Stomach (tissue), 9 donors: ENCODE measurements around the gene LOXL3. TPM values are rescaled to one million over a fixed set of nuclear protein-coding genes. Genes with fewer than 3 reads are reported as not detected.

Source experiments
- DNase-seq, 2 donors: peaks; one replicate each; pipeline versions ENCODE4 v3.0.0 to v3.0.0-alpha.2; 2013 to 2019
- H3K27ac ChIP-seq, 5 donors: fragments of 200-600 bp in 4 of 5; sonication (generic) in 4 of 5; one replicate each; pipeline ENCODE4 v1.5.1; 2013 to 2019; ENCODE audit warnings: mild to moderate bottlenecking in 1 of 5, moderate library complexity in 1 of 5
- H3K27me3 ChIP-seq, 3 donors: fragments of 200-600 bp; sonication (generic); one replicate each; pipeline ENCODE4 v1.5.1; 2017 to 2019; ENCODE audit warnings: mixed run types in 1 of 3
- H3K36me3 ChIP-seq, 4 donors: fragments of 200-600 bp; sonication (generic); 1 replicate in 3 of 4; 2 replicates in 1 of 4; pipeline ENCODE4 v1.5.1; 2016 to 2019
- H3K4me1 ChIP-seq, 4 donors: fragments of 200-600 bp; sonication (generic); one replicate each; pipeline ENCODE4 v1.5.1; 2016 to 2019
- H3K4me3 ChIP-seq, 4 donors: fragments of 200-600 bp; sonication (generic) in 3 of 4; one replicate each; pipeline ENCODE4 v1.5.1; 2016 to 2019; ENCODE audit warnings: mild to moderate bottlenecking in 1 of 4
- H3K9me3 ChIP-seq, 4 donors: fragments of 200-600 bp; sonication (generic); one replicate each; pipeline ENCODE4 v1.5.1; 2016 to 2019
- EP300 ChIP-seq: sonication (generic); formaldehyde crosslinking; IDR thresholded peaks from one replicate; pipeline ENCODE4 v1.6.1; 2017; ENCODE audit warnings: antibody characterized with exemption
- POLR2A ChIP-seq, 4 donors: fragments of 450-650 bp; IDR thresholded peaks; one replicate each; pipeline ENCODE4 v1.6.1; 2016; ENCODE audit warnings: antibody characterized with exemption in 4 of 4, control low read depth in 2 of 4, mild to moderate bottlenecking in 1 of 4, moderate library complexity in 1 of 4
- POLR2AphosphoS5 ChIP-seq, 3 donors: sonication (generic); formaldehyde crosslinking; IDR thresholded peaks; one replicate each; pipeline ENCODE4 v1.6.1; 2016; ENCODE audit warnings: antibody characterized with exemption in 3 of 3
- WGBS, 5 donors: extraction: QIAGEN DNeasy Blood & Tissue Kit in 3 of 5; methylation state at CpG; one replicate each; pipeline versions ENCODE4 v1.1.5 to v1.1.7; 2013 to 2018; 5-methylcytosine and 5-hydroxymethylcytosine counted together
- intact Hi-C: fragments of 100-400 bp; cut with DNase I; formaldehyde crosslinking; loops from one replicate; pipeline ENCODE4 v1.15.1; 2023; ENCODE audit warnings: low total_unique reads
- polyA plus RNA-seq, 3 donors: library from polyadenylated mRNA; stranded (reverse); fragments of 200-250 nt; gene quantifications; one replicate each; pipeline ENCODE4 v1.2.3, GENCODE V29; 2013
- total RNA-seq, 5 donors: library from RNA; depleted of rRNA; stranded (reverse); fragments of >200 nt; gene quantifications; one replicate each; pipeline versions ENCODE4 v1.1.0 to v1.2.3, GENCODE V29; 2014 to 2016
- TF ChIP-seq, protein P1 (sequence below), 7 experiments: fragments of 450-650 bp in 4 of 7; fragments of 200-600 bp in 3 of 7; sonication (generic) in 3 of 7; IDR thresholded peaks; one replicate each; pipeline ENCODE4 v1.5.1; 2016 to 2019; ENCODE audit warnings: antibody characterized with exemption in 7 of 7, control low read depth in 2 of 7, mild to moderate bottlenecking in 1 of 7
- donor health status: healthy with polysubstance abuse.
- donor health status: Bipolar disorder and iron deficiency.
- donor health status: healthy.

Gene LOXL3
- total and polyA plus RNA-seq, 8 donors, result 0.76 to 49.0 (median 1.4) TPM

DNA sequence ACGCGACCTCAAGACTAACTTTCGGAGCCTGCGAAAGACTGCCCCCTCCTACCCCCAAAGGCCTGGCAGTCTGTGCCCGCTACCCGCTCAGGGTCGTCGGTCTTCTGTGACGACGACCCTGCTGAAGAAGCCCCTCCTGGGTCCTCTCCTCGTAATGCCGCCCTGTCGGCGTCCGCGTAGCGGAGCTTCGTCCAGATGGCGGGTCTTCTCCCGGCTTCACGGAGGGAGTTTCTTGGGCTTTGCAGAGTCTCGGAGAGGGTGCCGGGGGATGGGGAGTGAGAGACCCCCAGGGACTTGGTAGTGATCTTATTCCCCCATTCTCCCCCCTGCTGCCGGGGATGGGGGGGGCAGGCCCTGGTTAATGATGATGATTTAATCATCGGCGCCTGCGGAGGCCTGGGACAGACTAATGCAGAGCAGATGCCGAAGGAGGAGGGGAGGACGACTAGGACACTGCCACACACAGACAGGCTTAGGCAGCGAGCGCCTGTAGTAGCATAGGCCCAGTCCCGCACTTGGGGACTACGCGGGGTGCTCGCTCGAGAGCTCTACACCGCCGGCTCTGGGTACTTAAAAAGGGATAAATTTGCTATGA, 45.7 kb downstream of the LOXL3 start:
- H3K4me1 ChIP-seq, result peaks cover 43 to 52% (median 49%) of the 10 kb centered on the region in 4 donors
- DNase-seq, result peak in 1 of 2 donors; percentile 74
- TF ChIP-seq EP300, result no peak
- TF ChIP-seq, protein P1, sequence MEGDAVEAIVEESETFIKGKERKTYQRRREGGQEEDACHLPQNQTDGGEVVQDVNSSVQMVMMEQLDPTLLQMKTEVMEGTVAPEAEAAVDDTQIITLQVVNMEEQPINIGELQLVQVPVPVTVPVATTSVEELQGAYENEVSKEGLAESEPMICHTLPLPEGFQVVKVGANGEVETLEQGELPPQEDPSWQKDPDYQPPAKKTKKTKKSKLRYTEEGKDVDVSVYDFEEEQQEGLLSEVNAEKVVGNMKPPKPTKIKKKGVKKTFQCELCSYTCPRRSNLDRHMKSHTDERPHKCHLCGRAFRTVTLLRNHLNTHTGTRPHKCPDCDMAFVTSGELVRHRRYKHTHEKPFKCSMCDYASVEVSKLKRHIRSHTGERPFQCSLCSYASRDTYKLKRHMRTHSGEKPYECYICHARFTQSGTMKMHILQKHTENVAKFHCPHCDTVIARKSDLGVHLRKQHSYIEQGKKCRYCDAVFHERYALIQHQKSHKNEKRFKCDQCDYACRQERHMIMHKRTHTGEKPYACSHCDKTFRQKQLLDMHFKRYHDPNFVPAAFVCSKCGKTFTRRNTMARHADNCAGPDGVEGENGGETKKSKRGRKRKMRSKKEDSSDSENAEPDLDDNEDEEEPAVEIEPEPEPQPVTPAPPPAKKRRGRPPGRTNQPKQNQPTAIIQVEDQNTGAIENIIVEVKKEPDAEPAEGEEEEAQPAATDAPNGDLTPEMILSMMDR (IDR thresholded peaks at IDR 0.05), result no peak
- intact Hi-C loops, result no loop called here
- WGBS, 5 donors, result 10 to 20% (median 12%) methylated on average over 27 to 38 of the region's 38 CpGs
- H3K4me3 ChIP-seq, result peak overlapping the region; percentile 67 to 77 (median 70)
- H3K36me3 ChIP-seq, result peaks cover 6 to 22% (median 17%) of the 10 kb centered on the region in 4 donors
- H3K27ac ChIP-seq, result peak overlapping the region; percentile 95 to 99 (median 98)
- peaks cover 5 to 54% (median 24%) of the 10 kb centered on the region in 3 donors for H3K27me3 ChIP-seq
- no peaks in the 10 kb centered on the region for H3K9me3 ChIP-seq

GRCh38 chr2:74507145-74507925, 46.4 kb downstream of the LOXL3 start, which contains the start of gene PCGF1:
PCGF1 (minus strand) TSS chr2:74507695; CDS start chr2:74507668, 27 bp downstream.
- peak; percentile 100 for DNase-seq
- peak within 1 kb of the TSS; percentile 67 to 77 (median 70) for H3K4me3 ChIP-seq
- H3K4me1 ChIP-seq, result peaks cover 47 to 56% (median 55%) of the 10 kb centered on the region in 4 donors
- 0 to 1% (median 1%) methylated on average over 53 to 56 of the region's 56 CpGs for WGBS, 5 donors
- peaks cover 6 to 22% (median 17%) of the 10 kb centered on the region in 4 donors for H3K36me3 ChIP-seq
- H3K27me3 ChIP-seq, result peaks cover 0 to 54% (median 17%) of the 10 kb centered on the region in 3 donors
- TF ChIP-seq POLR2A (IDR thresholded peaks at IDR 0.05) (no peak), POLR2AphosphoS5 (IDR thresholded peaks at IDR 0.05) (peak in 2 of 3 donors; percentile 32 to 82)
- TF ChIP-seq, protein P1 (IDR thresholded peaks at IDR 0.05), result peak in 2 of 7 experiments; percentile 12 to 31
- H3K27ac ChIP-seq, result peak within 1 kb of the TSS; percentile 95 to 99 (median 98)
- no peaks in the 10 kb centered on the region for H3K9me3 ChIP-seq
- intact Hi-C loops, result no loop called here

DNA sequence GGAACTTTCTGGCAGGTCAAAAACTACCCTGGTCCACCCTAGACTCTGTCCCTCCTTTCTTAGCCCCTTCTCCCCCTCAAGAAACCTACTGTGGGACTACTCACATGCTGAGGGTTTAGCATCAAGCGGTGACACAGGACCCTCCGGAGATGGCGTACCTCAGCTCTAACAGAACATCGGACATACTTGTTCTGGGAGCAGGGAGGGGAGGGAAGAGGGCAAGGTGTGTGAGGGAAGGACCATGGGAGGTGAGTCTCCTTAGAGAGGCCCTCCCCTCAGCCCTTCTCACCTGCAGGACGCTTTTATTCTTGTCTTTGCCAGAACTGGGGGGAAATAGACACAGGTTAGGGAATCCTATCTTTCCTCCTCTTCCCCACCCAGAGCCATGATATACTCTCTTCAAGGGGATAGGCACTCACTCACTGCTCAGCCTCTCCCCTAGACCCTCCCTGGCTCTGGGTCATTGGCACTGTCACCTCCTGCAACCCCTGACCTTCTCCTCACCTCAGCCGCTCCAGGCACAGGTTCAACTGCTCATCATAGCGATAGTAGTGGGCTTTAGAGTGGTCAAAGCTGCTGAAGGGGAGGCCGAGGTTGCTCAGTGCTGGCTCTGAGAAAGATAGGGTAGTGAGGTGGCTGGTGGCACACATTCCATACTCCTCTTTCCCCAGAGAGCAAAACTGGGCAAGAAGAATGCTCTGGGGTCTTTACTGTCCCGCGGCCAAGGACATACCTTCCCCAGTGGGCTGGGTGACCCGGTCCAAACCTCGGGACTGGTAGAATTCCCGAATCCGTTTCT, 48.1 kb downstream of the LOXL3 start:
- TF ChIP-seq POLR2A (IDR thresholded peaks at IDR 0.05) (no peak), POLR2AphosphoS5 (IDR thresholded peaks at IDR 0.05) (no peak), EP300 (no peak)
- TF ChIP-seq, protein P1 (IDR thresholded peaks at IDR 0.05), result no peak
- peaks cover 53 to 67% (median 65%) of the 10 kb centered on the region in 4 donors for H3K4me1 ChIP-seq
- peaks cover 0 to 54% (median under 1%) of the 10 kb centered on the region in 3 donors for H3K27me3 ChIP-seq
- peak overlapping the region in 2 of 4 donors; percentile 67 to 68 for H3K4me3 ChIP-seq
- 89 to 93% (median 91%) methylated on average over 14 of the region's 14 CpGs for WGBS, 5 donors
- peaks cover 6 to 22% (median 17%) of the 10 kb centered on the region in 4 donors for H3K36me3 ChIP-seq
- H3K9me3 ChIP-seq, result no peaks in the 10 kb centered on the region
- intact Hi-C loops, result no loop called here
- H3K27ac ChIP-seq, result peak overlapping the region in 3 of 5 donors; percentile 6 to 99 (median 85)
- DNase-seq, result no peak

GRCh38 chr2:74504591-74504990, 49.2 kb downstream of the LOXL3 start:
- peaks cover 0 to 54% (median 7%) of the 10 kb centered on the region in 3 donors for H3K27me3 ChIP-seq
- peaks cover 55 to 71% (median 71%) of the 10 kb centered on the region in 4 donors for H3K4me1 ChIP-seq
- intact Hi-C loops, result no loop called here
- TF ChIP-seq POLR2A (IDR thresholded peaks at IDR 0.05) (no peak), EP300 (no peak)
- H3K4me3 ChIP-seq, result peak overlapping the region in 3 of 4 donors; percentile 47 to 67 (median 51)
- 84 to 93% (median 90%) methylated on average over 3 of the region's 3 CpGs for WGBS, 5 donors
- DNase-seq, result no peak
- peaks cover 6 to 22% (median 17%) of the 10 kb centered on the region in 4 donors for H3K36me3 ChIP-seq
- H3K9me3 ChIP-seq, result no peaks in the 10 kb centered on the region
- H3K27ac ChIP-seq, result peak overlapping the region in 4 of 5 donors; percentile 85 to 95 (median 90)
